ENCODE results near the gene ACTN2.

Gene ACTN2

GRCh38 chr1:236795035-236795756 lies 108.9 kb downstream of the ACTN2 start, which contains the start of gene MTR:
TSS of gene MTR (plus strand) at chr1:236795292. CDS start at chr1:236795704, 412 bp downstream.
- DNase-seq = peak; percentile 96
- Mint-ChIP-seq H3K36me3 (peaks cover 2 to 3% of the 10 kb centered on the region in 2 donors), H3K4me1 (peaks cover 20 to 26% of the 10 kb centered on the region in 2 donors), H3K27ac (peak within 1 kb of the TSS; percentile 95), H3K9me3 (no peaks in the 10 kb centered on the region), H3K4me3 (peak within 1 kb of the TSS; percentile 89), H3K27me3 (peaks cover 3 to 14% of the 10 kb centered on the region in 2 donors)
- ATAC-seq (replicated peaks) = peak; percentile 92 to 94

GRCh38 chr1:236795757-236796667 lies 109.7 kb downstream of the ACTN2 start:
- peaks cover 24 to 34% of the 10 kb centered on the region in 2 donors for H3K4me1 Mint-ChIP-seq

GRCh38 chr1:236799001-236799400 lies 112.7 kb downstream of the ACTN2 start:
- Mint-ChIP-seq H3K9me3 (no peaks in the 10 kb centered on the region), H3K4me3 (no peak overlapping the region), H3K4me1 (peaks cover 40 to 53% of the 10 kb centered on the region in 2 donors), H3K36me3 (peaks cover 14 to 21% of the 10 kb centered on the region in 2 donors), H3K27ac (no peak overlapping the region), H3K27me3 (no peaks in the 10 kb centered on the region)
- no peak for ATAC-seq (replicated peaks)
- no peak for DNase-seq

More at GRCh38 chr1:236795757-236796667, 109.7 kb downstream of the ACTN2 start:
- DNase-seq (peak; percentile 80), ATAC-seq (replicated peaks) (peak; percentile 16 to 17)
- H3K9me3 Mint-ChIP-seq = no peaks in the 10 kb centered on the region
- H3K27ac Mint-ChIP-seq = peak overlapping the region; percentile 95
- peaks cover 3% of the 10 kb centered on the region in 2 donors for H3K36me3 Mint-ChIP-seq
- peaks cover 0 to 10% of the 10 kb centered on the region in 2 donors for H3K27me3 Mint-ChIP-seq
- H3K4me3 Mint-ChIP-seq = peak overlapping the region; percentile 89

GRCh38 chr1:236800002-236800620 lies 113.8 kb downstream of the ACTN2 start:
- ATAC-seq (replicated peaks) = no peak
- Mint-ChIP-seq H3K4me3 (no peak overlapping the region), H3K27me3 (no peaks in the 10 kb centered on the region), H3K4me1 (peaks cover 37 to 57% of the 10 kb centered on the region in 2 donors), H3K9me3 (no peaks in the 10 kb centered on the region), H3K36me3 (peaks cover 17 to 27% of the 10 kb centered on the region in 2 donors), H3K27ac (no peak overlapping the region)
- DNase-seq = no peak

- H3K4me3 Mint-ChIP-seq = no peak overlapping the region
- peaks cover 38 to 59% of the 10 kb centered on the region in 2 donors for H3K4me1 Mint-ChIP-seq
- peaks cover 19 to 31% of the 10 kb centered on the region in 2 donors for H3K36me3 Mint-ChIP-seq
- no peaks in the 10 kb centered on the region for H3K9me3 Mint-ChIP-seq
- ATAC-seq (replicated peaks) (no peak), DNase-seq (no peak)
- no peak overlapping the region for H3K27ac Mint-ChIP-seq
- no peaks in the 10 kb centered on the region for H3K27me3 Mint-ChIP-seq
Observed at GRCh38 chr1:236800623-236801022, 114.3 kb downstream of the ACTN2 start.

GRCh38 chr1:236802264-236802663 lies 116.0 kb downstream of the ACTN2 start:
- no peak overlapping the region for H3K4me3 Mint-ChIP-seq
- peaks cover 23 to 35% of the 10 kb centered on the region in 2 donors for H3K36me3 Mint-ChIP-seq
- no peaks in the 10 kb centered on the region for H3K9me3 Mint-ChIP-seq
- H3K4me1 Mint-ChIP-seq = peaks cover 34 to 47% of the 10 kb centered on the region in 2 donors
- no peak for DNase-seq
- H3K27ac Mint-ChIP-seq = no peak overlapping the region
- H3K27me3 Mint-ChIP-seq = no peaks in the 10 kb centered on the region
- no peak for ATAC-seq (replicated peaks)

- peaks cover 32 to 53% of the 10 kb centered on the region in 2 donors for H3K36me3 Mint-ChIP-seq
- ATAC-seq (replicated peaks) (no peak), DNase-seq (no peak)
- H3K27me3 Mint-ChIP-seq = no peaks in the 10 kb centered on the region
- peaks cover 16 to 19% of the 10 kb centered on the region in 2 donors for H3K4me1 Mint-ChIP-seq
- H3K27ac Mint-ChIP-seq = no peak overlapping the region
- H3K9me3 Mint-ChIP-seq = no peaks in the 10 kb centered on the region
- no peak overlapping the region for H3K4me3 Mint-ChIP-seq
Observed at GRCh38 chr1:236806634-236807033, 120.3 kb downstream of the ACTN2 start.

GRCh38 chr1:236808005-236808404 lies 121.7 kb downstream of the ACTN2 start:
- Mint-ChIP-seq H3K27ac (no peak overlapping the region), H3K4me3 (no peak overlapping the region), H3K4me1 (peaks cover 4 to 6% of the 10 kb centered on the region in 2 donors), H3K9me3 (no peaks in the 10 kb centered on the region), H3K36me3 (peaks cover 29 to 49% of the 10 kb centered on the region in 2 donors), H3K27me3 (no peaks in the 10 kb centered on the region)
- DNase-seq (no peak), ATAC-seq (replicated peaks) (no peak)

GRCh38 chr1:236808564-236809130 lies 122.3 kb downstream of the ACTN2 start:
- no peaks in the 10 kb centered on the region for H3K27me3 Mint-ChIP-seq
- DNase-seq (no peak), ATAC-seq (replicated peaks) (no peak)
- peaks cover 27 to 46% of the 10 kb centered on the region in 2 donors for H3K36me3 Mint-ChIP-seq
- peaks cover 4 to 6% of the 10 kb centered on the region in 2 donors for H3K4me1 Mint-ChIP-seq
- no peaks in the 10 kb centered on the region for H3K9me3 Mint-ChIP-seq
- no peak overlapping the region for H3K4me3 Mint-ChIP-seq
- H3K27ac Mint-ChIP-seq = no peak overlapping the region

- Mint-ChIP-seq H3K4me1 (peaks cover 4 to 6% of the 10 kb centered on the region in 2 donors), H3K4me3 (no peak overlapping the region), H3K36me3 (peaks cover 30 to 49% of the 10 kb centered on the region in 2 donors), H3K27me3 (no peaks in the 10 kb centered on the region), H3K9me3 (no peaks in the 10 kb centered on the region), H3K27ac (no peak overlapping the region)
- DNase-seq = no peak
- ATAC-seq (replicated peaks) = no peak
Observed at GRCh38 chr1:236809148-236809547, 122.8 kb downstream of the ACTN2 start.

- Mint-ChIP-seq H3K9me3 (no peaks in the 10 kb centered on the region), H3K4me1 (peaks cover 2 to 3% of the 10 kb centered on the region in 2 donors), H3K4me3 (no peak overlapping the region), H3K27me3 (no peaks in the 10 kb centered on the region), H3K27ac (no peak overlapping the region), H3K36me3 (peaks cover 30 to 44% of the 10 kb centered on the region in 2 donors)
- DNase-seq (no peak), ATAC-seq (replicated peaks) (no peak)
Observed at GRCh38 chr1:236810018-236810417, 123.7 kb downstream of the ACTN2 start.

GRCh38 chr1:236812334-236813030 lies 126.2 kb downstream of the ACTN2 start:
- no peaks in the 10 kb centered on the region for H3K9me3 Mint-ChIP-seq
- ATAC-seq (replicated peaks) = no peak
- no peaks in the 10 kb centered on the region for H3K27me3 Mint-ChIP-seq
- no peaks in the 10 kb centered on the region for H3K4me1 Mint-ChIP-seq
- DNase-seq = no peak
- H3K36me3 Mint-ChIP-seq = peaks cover 34 to 49% of the 10 kb centered on the region in 2 donors
- H3K4me3 Mint-ChIP-seq = no peak overlapping the region
- no peak overlapping the region for H3K27ac Mint-ChIP-seq

Measured in stimulated activated naive B cell treated with anti-CD40 and anti-IgM and Interleukin-4, amounts not matched to agents 10 μg/mL and 1 μg/mL and 100 μg/mL, for 72 hours (primary cell).